GM20000 (cell line): Measurements from ENCODE around the gene CFAP65.
A peak's percentile ranks its signal among the peaks of the same experiment; 100 is the strongest.

Source experiments
- DNase-seq: peaks from one replicate; pipeline ENCODE4 v3.0.0; 2012; ENCODE audit warnings: low spot score
- TF ChIP-seq, protein P1 (sequence below): IDR thresholded peaks from 2 replicates; pipeline ENCODE4 v1.5.1; 2012; ENCODE audit warnings: mild to moderate bottlenecking, control low read depth; ENCODE audit errors: extremely low read depth, missing control alignments

The CFAP65 gene

DNA sequence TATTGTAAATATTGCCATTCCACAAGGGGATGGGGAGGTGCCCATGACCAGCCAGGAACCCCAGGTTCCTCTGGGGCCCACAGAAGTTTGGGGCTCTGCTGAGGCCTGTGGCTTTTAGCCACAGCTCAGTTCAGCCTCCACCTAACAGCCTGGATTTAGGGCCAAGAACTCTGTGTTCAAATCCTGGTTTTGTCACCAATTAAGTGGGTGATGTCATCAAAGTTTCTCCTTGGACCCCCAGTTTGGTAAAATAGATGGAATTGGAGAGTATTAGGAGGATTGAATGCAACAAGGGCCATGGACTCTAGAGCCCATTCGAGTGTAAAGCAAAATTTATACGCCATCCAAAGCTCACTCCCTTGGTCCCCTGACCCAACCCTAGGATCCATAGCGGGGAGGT, 53.2 kb downstream of the CFAP65 start:
- no peak for DNase-seq
- TF ChIP-seq, protein P1, sequence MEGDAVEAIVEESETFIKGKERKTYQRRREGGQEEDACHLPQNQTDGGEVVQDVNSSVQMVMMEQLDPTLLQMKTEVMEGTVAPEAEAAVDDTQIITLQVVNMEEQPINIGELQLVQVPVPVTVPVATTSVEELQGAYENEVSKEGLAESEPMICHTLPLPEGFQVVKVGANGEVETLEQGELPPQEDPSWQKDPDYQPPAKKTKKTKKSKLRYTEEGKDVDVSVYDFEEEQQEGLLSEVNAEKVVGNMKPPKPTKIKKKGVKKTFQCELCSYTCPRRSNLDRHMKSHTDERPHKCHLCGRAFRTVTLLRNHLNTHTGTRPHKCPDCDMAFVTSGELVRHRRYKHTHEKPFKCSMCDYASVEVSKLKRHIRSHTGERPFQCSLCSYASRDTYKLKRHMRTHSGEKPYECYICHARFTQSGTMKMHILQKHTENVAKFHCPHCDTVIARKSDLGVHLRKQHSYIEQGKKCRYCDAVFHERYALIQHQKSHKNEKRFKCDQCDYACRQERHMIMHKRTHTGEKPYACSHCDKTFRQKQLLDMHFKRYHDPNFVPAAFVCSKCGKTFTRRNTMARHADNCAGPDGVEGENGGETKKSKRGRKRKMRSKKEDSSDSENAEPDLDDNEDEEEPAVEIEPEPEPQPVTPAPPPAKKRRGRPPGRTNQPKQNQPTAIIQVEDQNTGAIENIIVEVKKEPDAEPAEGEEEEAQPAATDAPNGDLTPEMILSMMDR = no peak

DNA sequence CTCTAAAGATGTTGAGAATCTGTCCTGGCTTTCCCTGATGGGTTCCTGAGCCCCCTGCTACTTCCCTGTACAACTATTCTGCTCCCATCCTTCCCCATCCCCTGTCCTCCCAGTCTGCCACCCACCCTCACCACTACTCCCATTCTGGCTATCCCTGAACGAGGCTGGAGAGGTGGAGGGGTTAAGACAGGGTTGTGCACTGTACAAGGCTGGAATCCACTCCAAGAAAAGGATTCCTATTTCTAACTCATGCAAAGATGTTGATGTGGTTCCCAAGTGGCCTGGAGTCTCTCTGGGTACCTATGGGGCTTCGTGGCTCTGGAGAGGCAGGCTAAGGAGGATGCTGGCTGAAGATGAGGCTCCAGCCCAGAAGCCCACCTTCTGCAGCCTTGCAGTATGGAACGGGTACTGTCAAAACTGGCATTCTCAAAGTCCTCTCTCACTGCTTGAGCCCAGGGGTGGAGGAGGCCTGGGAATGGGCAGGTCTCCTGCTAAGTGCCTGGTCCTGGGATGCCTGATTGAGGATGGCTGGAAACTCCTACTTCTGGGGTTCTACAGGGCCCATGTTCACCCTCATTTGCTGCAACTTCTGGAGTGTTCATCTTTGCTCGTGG, 55.1 kb downstream of the CFAP65 start:
- TF ChIP-seq, protein P1 = no peak
- DNase-seq = no peak

DNA sequence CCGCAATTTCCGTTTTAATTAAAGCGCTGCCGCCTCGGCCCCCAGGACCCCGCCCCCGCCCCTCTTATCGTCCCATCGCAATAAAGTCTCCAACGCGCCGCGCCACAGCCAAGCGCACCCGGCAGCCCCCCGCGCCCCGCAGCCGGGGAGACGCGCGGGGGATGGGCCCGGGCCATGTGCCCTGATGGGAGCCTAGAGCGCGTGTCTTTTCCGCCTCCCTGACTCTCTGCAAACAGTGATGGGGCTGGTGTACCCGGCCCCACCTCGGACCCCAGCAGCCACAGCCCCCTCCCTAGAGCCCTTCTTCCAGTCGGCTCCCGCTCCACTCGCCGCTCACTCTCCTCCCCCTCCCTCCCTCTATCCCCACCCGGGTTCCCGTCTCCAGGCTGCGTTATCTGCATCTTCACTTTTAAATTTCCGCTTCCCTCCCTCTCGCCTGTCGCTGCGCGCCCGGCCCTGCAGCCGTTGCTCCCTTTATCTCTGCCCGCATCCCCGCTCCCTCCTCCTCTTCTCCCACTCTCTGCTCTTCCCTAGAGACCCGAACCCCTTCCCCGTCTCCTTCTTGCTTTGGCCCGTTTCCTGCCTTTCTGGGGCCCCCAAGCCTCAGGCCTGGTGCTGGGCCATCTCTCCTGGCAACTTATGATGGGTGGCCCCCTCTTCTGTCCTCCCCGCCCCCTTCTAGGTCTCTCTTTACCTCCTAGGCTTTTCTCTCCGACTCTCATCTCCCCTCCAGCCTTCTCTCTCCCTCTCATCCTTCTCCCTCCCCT, 55.8 kb downstream of the CFAP65 start:
- TF ChIP-seq, protein P1 = no peak
- DNase-seq = peak; percentile 16

- DNase-seq = no peak
- TF ChIP-seq, protein P1 = no peak
Measured at GRCh38 chr2:218985021-218985324, 56.3 kb downstream of the CFAP65 start, which contains the start of gene FEV. Gene FEV, minus strand, starts transcription at chr2:218985184. Its CDS starts 109 bp downstream, at chr2:218985075.

DNA sequence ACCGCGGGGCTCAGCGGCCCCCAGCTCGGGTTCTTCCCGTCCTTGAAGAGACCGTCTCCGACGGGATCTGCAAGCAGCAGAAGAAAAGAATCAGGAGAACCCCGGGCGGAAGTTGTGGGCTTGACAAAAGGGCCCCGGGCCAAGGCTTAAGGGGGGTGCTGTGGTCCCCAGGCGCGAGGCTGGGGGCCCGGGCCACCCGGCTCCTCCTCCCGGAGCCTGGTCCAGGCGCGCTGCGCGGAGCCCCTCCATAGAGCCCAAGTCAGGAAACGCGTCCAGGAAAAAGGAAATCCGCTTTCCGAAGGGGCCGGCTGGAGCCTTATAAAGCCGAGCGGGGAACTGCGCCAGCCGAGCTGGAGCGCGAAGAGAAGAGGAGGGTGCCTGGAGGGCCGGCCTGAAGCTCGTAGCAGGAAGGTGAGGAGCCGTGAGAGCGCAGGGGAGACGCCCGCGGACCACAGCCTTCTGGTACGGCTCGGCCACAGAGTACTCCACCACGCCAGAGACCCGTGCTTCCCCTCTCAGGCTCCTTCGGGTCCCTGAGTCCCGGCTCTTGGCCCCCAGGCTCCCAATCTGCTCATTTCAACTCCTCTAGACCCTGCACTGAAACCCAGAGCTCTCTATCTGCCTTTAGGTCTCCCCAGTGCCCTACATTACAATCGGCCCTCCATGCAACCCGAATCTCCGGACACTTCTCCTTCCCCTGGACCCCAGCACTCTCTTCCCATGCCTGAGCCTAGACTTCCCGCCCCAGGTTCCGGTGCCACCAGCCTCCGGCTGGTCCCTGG, 56.9 kb downstream of the CFAP65 start:
- TF ChIP-seq, protein P1 = no peak
- DNase-seq = peak; percentile 58

GRCh38 chr2:218983934-218984238, 57.4 kb downstream of the CFAP65 start:
- DNase-seq = peak; percentile 25
- TF ChIP-seq, protein P1 = no peak
